ENCODE data around the gene NEU4. TPM values are rescaled to one million over a fixed set of nuclear protein-coding genes. Genes with fewer than 3 reads are reported as not detected.

The NEU4 gene
- total RNA-seq, 4 donors from 2014 or later: 0.78 to 5.7 (median 1.1) TPM; not detected in 1

DNA sequence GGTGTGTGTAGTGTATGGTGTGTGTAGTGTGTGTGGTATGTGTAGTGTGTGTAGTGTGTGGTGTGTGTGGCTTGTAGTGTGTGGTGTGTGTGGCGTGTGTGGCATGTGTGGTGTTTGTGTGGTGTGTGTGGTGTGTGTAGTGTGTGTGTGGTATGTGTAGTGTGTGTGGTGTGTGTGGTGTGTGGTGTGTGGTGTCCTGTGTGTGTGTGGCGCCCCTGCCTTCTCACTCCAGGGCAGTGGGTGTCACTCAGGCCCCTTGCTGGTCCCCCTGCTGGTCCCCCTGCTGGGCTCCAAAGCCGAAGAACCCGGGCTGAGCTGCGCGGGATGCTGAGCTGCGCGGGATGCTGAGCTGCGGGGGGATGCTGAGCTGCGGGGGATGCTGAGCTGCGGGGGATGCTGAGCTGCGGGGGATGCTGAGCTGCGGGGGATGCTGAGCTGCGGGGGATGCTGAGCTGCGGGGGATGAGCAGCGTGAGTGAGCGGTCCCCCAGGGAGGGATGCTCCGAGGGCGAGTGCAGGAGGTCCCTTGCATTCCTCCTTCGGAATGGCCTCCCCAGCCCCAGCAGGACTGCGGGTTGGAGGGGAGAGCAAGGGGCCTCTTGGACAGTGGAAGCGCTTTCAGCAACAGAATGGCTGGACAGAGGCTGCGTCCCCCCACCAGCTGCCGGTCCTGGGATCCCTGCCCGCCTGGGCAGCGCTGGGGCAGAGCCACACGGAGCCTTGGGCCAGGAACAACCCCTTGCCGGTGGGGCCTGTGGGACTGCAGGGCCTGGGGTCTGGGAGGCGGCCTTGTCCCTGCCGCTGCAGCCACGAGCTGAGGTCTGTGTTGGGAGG lies 57.2 kb downstream of the NEU4 start:
- H3K36me3 ChIP-seq: no peaks in the 10 kb centered on the region
- peaks cover 0 to 7% of the 10 kb centered on the region in 2 donors for H3K4me1 ChIP-seq
- intact Hi-C loops (cut with DNase I): no loop called here
- DNase-seq: no peak
- no peak overlapping the region for H3K27ac ChIP-seq
- no peaks in the 10 kb centered on the region for H3K9me3 ChIP-seq
- no peak for TF ChIP-seq CTCF (IDR thresholded peaks at IDR 0.05)
- TF ChIP-seq POLR2A (IDR thresholded peaks at IDR 0.05): no peak
- 15 to 22% methylated on average over 13 to 17 of the region's 31 CpGs for WGBS, 2 donors
- no peak overlapping the region for H3K4me3 ChIP-seq (replicated peaks in 1 of 3)
- H3K27me3 ChIP-seq: peaks cover 6% of the 10 kb centered on the region

Other genes starting within 250 kb of the NEU4 start
- gene THAP4, start 172.0 kb upstream of the NEU4 start, total RNA-seq: 10 to 100 TPM; 42.9 to 53.6 (median 46.2) TPM
- 100 to 1,000 TPM in 1 of 4 donors, 10 to 100 TPM in 3; 58.5 to 129 (median 86.2) TPM for gene ATG4B, start 171.5 kb upstream of the NEU4 start, total RNA-seq
- 10 to 100 TPM in 3 of 4 donors, 1 to 10 TPM in 1; 9.6 to 24.0 (median 15.7) TPM for gene DTYMK, start 122.4 kb upstream of the NEU4 start, total RNA-seq
- gene ING5, start 107.2 kb upstream of the NEU4 start, total RNA-seq: 10 to 100 TPM; 42.2 to 76.3 (median 59.9) TPM
- gene D2HGDH, start 74.6 kb upstream of the NEU4 start, total RNA-seq: 10 to 100 TPM; 20.2 to 34.4 (median 23.0) TPM
- gene GAL3ST2, start 32.4 kb upstream of the NEU4 start, total RNA-seq: not detected
- gene PDCD1, start 49.7 kb downstream of the NEU4 start, total RNA-seq: 1 to 10 TPM in 2 of 4 donors, under 1 TPM in 2; 0.49 to 2.3 (median 1.1) TPM
- under 1 TPM in 1 of 4 donors, not detected in 3; 0.13 TPM for gene RTP5, start 60.5 kb downstream of the NEU4 start, total RNA-seq

Measured in thyroid gland (tissue), 4 donors.